ENCODE data around the gene SPATA13. TPM values are rescaled to one million over a fixed set of nuclear protein-coding genes. Genes with fewer than 3 reads are reported as not detected.
"Not testable (repeated sequence)": the region's sequence is repeated elsewhere in the genome, so short reads cannot be mapped to it uniquely, and the experiment has no call there.

Gene SPATA13
- total and polyA plus RNA-seq, 2 experiments from 2014 or later: 2.4 to 4.6 TPM

DNA sequence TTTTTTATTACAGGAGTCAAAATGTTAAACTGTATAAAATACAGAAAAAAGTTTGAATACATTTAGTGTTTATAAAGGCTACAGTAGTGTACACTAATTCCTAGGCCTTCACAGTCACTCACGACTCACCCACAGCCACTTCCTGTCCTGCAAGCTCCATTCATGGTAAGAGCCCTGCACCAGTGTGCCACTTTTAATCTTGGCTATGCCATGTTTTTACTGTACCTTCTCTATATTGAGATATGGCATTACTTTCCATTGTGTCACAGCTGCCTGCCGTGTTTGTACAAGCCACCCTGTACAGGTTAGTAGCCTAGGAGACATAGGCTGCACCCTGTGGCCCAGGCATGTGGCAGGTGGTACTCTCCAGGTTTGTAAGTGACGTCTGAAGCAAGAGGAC lies 180.9 kb downstream of the SPATA13 start:
- no peaks in the 10 kb centered on the region for H3K36me3 ChIP-seq (ENCODE audit: low read depth)
- H3K4me3 ChIP-seq: no peak overlapping the region
- TF ChIP-seq EZH2 (IDR thresholded peaks at IDR 0.05; ENCODE audit: insufficient read depth, poor library complexity, severe bottlenecking) (no peak), EZH2phosphoT487 (IDR thresholded peaks at IDR 0.05; ENCODE audit: insufficient read depth, low read depth) (no peak)
- no peak overlapping the region for H3K27ac ChIP-seq
- no peaks in the 10 kb centered on the region for H3K79me2 ChIP-seq (ENCODE audit: insufficient read depth)
- 43 to 46% methylated on average over 3 of the region's 3 CpGs for WGBS, 2 experiments (ENCODE audit: low coverage in 1 of 2, low lambda C conversion rate in 2 of 2, missing lambda C conversion rate in 2 of 2)
- no peaks in the 10 kb centered on the region for H3K27me3 ChIP-seq (replicated peaks; ENCODE audit: insufficient read depth)
- no peaks in the 10 kb centered on the region for H3K9me2 ChIP-seq (ENCODE audit: insufficient read depth)
- DNase-seq: peak; percentile 34
- H3K4me1 ChIP-seq (ENCODE audit: insufficient read depth): no peaks in the 10 kb centered on the region
- in situ Hi-C loops (cut with MboI): no loop called here
- no peaks in the 10 kb centered on the region for H3K9me3 ChIP-seq (ENCODE audit: low read depth)
- H3K9ac ChIP-seq: no peak overlapping the region
- no peak overlapping the region for H3K4me2 ChIP-seq (ENCODE audit: unreplicated experiment)
- H3F3A ChIP-seq (ENCODE audit: insufficient read depth): no peaks in the 10 kb centered on the region
- H4K20me1 ChIP-seq (ENCODE audit: insufficient read depth): no peaks in the 10 kb centered on the region
- no peak overlapping the region for H2AFZ ChIP-seq

DNA sequence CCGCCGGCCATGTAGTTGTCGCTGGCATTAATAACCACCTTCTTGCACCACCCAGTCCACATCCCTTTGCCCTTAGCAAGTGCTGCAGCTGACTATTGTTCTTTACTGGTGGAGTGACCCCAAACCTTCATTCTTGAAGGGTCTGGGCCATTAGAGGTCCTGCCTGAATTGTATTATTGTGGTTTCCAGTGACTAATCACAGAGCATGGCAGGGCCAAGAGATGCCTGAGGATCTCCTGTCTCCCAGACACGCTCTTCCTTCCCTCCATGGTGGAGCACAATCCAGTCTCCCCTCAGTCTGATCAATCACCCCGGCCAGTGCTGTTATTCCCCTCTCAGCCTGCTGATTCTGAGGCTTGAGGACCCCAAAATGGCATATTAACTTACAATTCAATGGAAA lies 187.9 kb downstream of the SPATA13 start:
- H3K9ac ChIP-seq: no peak overlapping the region
- no peak for TF ChIP-seq EZH2phosphoT487 (IDR thresholded peaks at IDR 0.05; ENCODE audit: insufficient read depth, low read depth)
- no peak for TF ChIP-seq EZH2 (IDR thresholded peaks at IDR 0.05; ENCODE audit: insufficient read depth, poor library complexity, severe bottlenecking)
- WGBS, 2 experiments (ENCODE audit: low coverage in 1 of 2, low lambda C conversion rate in 2 of 2, missing lambda C conversion rate in 2 of 2): 74 to 75% methylated on average over 5 of the region's 5 CpGs

DNA sequence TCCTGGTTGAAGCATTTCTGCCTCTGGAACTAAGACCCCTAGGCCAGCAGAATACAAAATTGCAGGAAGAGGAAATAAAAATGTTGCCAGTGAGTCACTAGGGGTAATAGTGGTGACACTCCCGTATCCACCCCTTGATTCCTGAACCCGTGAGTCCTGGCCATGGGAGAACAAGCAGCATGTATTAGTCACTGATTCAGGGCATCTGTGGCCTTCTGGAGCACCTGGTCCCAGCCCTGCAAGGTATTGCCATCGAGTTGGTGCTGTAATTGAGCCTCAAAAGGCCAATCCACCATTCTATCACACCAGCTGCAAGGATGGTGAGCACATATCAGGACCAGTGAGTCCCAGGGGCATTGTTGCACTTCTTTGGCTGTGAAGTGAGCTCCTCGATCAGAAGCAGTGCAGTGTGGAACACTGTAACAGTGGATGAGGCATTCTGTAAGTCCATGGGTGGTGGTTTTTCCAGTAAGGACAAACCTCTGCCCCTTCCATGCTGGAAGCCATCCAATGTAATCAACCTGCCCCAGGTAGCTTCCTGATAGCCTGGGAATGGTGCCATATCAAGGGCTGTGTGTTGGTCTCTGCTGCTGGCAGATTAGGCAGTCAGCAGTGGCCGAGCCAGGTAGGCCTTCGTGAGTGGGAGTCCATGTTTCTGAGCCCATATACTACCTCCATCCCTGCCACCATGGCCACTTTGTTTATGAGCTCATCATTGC lies 188.4 kb downstream of the SPATA13 start:
- no peaks in the 10 kb centered on the region for H3K4me1 ChIP-seq (ENCODE audit: insufficient read depth)
- H3K79me2 ChIP-seq (ENCODE audit: insufficient read depth): no peaks in the 10 kb centered on the region
- H3K27me3 ChIP-seq (replicated peaks; ENCODE audit: insufficient read depth): no peaks in the 10 kb centered on the region; the same call in 1 of the 2 replicates
- DNase-seq: no peak
- no peaks in the 10 kb centered on the region for H3K36me3 ChIP-seq (ENCODE audit: low read depth)
- H3K9ac ChIP-seq: no peak overlapping the region
- H4K20me1 ChIP-seq (ENCODE audit: insufficient read depth): no peaks in the 10 kb centered on the region
- no peak overlapping the region for H3K27ac ChIP-seq
- no peak overlapping the region for H3K4me2 ChIP-seq (ENCODE audit: unreplicated experiment)
- 29 to 34% methylated on average over 6 of the region's 6 CpGs for WGBS, 2 experiments (ENCODE audit: low coverage in 1 of 2, low lambda C conversion rate in 2 of 2, missing lambda C conversion rate in 2 of 2)
- no peak for TF ChIP-seq EZH2phosphoT487 (IDR thresholded peaks at IDR 0.05; ENCODE audit: insufficient read depth, low read depth)
- no peak for TF ChIP-seq EZH2 (IDR thresholded peaks at IDR 0.05; ENCODE audit: insufficient read depth, poor library complexity, severe bottlenecking)
- no peak overlapping the region for H2AFZ ChIP-seq
- no peak overlapping the region for H3K4me3 ChIP-seq
- no peaks in the 10 kb centered on the region for H3K9me3 ChIP-seq (ENCODE audit: low read depth)
- in situ Hi-C loops (cut with MboI): no loop called here
- H3K9me2 ChIP-seq (ENCODE audit: insufficient read depth): no peaks in the 10 kb centered on the region
- H3F3A ChIP-seq (ENCODE audit: insufficient read depth): no peaks in the 10 kb centered on the region

More for the DNA sequence above, 187.9 kb downstream of the SPATA13 start:
- Histone ChIP-seq H3K27me3 (replicated peaks; ENCODE audit: insufficient read depth) (no peaks in the 10 kb centered on the region), H3K27ac (no peak overlapping the region), H3K4me3 (no peak overlapping the region), H4K20me1 (ENCODE audit: insufficient read depth) (no peaks in the 10 kb centered on the region), H3K9me3 (ENCODE audit: low read depth) (no peaks in the 10 kb centered on the region), H3K9me2 (ENCODE audit: insufficient read depth) (no peaks in the 10 kb centered on the region), H3K4me1 (ENCODE audit: insufficient read depth) (no peaks in the 10 kb centered on the region), H3K36me3 (ENCODE audit: low read depth) (no peaks in the 10 kb centered on the region), H3K4me2 (ENCODE audit: unreplicated experiment) (no peak overlapping the region), H3K79me2 (ENCODE audit: insufficient read depth) (no peaks in the 10 kb centered on the region), H2AFZ (no peak overlapping the region), H3F3A (ENCODE audit: insufficient read depth) (no peaks in the 10 kb centered on the region)
- in situ Hi-C loops (cut with MboI): no loop called here
- no peak for DNase-seq

DNA sequence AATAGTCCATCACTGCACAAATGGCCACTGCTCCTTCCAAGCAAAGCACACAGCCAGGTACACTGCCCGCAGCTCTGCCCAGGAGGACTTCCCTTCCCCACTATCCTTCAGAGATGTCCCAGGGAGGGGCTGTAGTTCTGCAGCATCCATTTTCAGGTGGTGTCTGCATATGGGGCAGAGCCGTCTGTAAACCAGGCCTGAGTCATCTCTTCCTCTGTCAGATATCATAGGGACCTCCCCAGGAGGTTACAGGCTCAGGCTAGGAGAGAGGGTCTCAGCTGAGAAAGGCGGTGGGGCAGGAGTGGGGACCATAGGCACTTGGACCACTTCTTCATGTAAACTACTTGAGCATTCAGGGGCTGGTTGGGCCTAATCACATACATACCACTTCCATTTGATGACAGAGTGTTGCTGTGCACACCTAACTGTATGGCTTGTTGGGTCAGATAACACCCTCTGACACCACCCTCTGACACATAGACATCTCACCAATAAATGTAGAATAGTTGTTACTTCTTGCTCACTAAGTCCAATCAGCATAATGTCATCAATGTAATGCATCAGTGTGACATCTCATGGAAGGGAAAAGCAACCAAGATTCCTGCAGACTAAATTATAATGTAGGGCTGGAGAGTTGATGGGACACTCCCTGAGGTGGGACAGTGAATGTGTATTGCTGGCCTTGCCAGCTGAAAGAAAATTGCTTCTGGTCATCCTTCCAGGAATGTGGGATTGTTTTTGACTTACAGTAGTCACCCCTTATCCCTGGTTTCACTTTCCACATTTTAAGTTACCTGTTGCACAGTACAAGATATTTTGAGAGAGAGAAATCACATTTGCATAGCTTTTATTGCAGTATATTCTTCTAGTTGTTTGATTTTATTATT lies 189.5 kb downstream of the SPATA13 start:
- H3K27ac ChIP-seq; H3K36me3 ChIP-seq (ENCODE audit: low read depth); H3K4me1 ChIP-seq (ENCODE audit: insufficient read depth); DNase-seq; H3K9me3 ChIP-seq (ENCODE audit: low read depth); H3K9me2 ChIP-seq (ENCODE audit: insufficient read depth); H4K20me1 ChIP-seq (ENCODE audit: insufficient read depth); H3K9ac ChIP-seq; H3F3A ChIP-seq (ENCODE audit: insufficient read depth); in situ Hi-C loops (cut with MboI); H2AFZ ChIP-seq; H3K27me3 ChIP-seq (replicated peaks; ENCODE audit: insufficient read depth); H3K4me2 ChIP-seq (ENCODE audit: unreplicated experiment); H3K4me3 ChIP-seq; H3K79me2 ChIP-seq (ENCODE audit: insufficient read depth): not testable (repeated sequence)
- WGBS, 2 experiments (ENCODE audit: low coverage in 1 of 2, low lambda C conversion rate in 2 of 2, missing lambda C conversion rate in 2 of 2): 52 to 65% methylated on average over 3 of the region's 3 CpGs

Measured in GM23248 (cell line).